DLD1 (cell line): ENCODE measurements around the gene DMPK.

Experiments
- in situ Hi-C: cut with HindIII; loops from 2 replicates; pipeline ENCODE4 v1.10.0; 2017; ENCODE audit warnings: low sequenced_read_pairs

The DMPK gene

DNA sequence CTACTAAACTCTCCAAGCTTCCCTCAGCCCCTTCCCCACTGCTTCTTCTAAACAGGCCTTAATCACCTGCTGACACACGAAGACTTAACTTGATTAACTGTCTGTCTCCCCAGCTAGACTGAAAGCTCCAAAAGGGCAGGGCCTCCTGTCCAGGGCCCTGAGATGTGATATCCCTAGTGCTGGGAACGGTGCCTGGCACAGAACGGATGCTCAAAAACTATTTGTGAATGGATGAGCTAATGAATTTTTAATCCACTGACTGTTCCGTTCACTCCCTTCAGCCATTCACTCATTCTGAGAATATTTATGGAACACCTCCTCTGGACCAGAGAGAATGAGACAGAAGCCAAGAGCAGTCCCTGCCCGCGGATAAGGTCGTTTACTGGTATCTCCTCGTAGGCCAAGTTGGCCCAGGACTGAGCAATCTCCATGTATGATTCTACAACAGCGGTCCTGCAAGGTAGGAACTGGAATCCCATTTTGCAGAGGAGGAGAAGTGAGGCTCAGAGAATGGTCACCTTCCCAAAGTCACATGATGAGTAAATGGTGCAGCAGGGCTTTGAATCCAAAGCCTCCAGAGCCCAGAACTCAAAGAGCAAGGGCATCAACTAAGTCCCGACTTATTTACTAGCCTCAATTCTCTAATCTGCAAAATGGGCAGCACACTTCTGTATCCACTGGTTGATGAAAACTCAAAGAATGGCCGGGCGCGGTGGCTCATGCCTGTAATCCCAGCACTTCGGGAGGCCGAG lies 6.9 kb upstream of the DMPK start:
- in situ Hi-C loops, result no loop called here

DNA sequence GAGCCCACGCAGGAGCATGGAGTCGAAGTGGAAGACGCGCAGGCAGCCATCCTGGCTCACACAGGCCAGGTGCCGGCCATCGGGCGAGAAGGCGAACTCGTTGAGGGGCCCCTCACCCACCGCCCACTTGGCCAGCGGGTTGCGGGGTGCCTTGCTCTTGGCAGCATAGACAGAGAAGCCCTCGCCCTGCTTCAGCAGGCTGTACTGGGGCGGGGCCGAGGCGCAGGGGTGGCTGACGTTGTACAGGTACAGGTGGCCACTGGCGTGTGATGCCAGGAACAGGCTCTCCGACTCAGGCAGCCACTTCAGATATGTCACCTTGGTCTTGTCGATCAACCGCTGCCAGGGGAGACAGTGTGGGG lies 4.2 kb upstream of the DMPK start:
- in situ Hi-C loops, result no loop called here

DNA sequence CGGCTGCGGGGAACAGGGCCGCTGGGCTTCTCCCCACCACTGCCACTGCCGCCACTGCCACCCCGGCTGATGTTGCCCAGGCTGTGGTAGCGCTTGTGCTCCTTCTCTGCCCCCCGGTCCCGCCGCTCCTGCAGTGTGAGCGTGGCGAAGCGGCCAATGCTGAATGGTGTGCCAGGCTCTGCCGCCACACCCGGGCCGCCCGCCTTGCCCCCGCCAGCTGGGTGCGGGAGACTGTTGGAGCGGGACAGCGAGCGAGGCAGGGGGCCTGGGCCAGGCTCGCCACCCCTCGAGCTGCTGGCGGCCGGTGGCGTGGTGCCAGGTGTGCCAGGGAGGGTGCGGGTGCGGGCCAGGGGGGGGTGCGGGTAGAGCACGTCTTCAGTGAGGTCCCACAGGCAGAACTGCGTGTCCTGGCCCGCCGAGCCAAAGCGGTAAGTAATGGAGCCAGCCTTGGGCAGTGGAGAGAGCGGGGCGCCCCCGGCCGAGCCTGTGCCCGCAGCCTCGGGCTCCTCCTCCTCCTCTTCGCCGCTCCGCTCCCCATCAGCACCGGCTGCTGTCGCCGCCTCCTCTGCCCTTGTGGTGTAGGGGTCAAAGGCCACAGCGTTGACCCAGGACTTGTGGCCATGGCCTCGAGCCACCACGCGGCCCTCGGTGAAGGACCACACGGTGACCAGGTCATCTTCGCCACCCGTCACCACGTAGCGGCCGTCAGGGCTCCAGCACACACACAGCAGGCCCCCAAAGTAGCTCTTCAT lies 3.7 kb upstream of the DMPK start:
- in situ Hi-C loops, result no loop called here

DNA sequence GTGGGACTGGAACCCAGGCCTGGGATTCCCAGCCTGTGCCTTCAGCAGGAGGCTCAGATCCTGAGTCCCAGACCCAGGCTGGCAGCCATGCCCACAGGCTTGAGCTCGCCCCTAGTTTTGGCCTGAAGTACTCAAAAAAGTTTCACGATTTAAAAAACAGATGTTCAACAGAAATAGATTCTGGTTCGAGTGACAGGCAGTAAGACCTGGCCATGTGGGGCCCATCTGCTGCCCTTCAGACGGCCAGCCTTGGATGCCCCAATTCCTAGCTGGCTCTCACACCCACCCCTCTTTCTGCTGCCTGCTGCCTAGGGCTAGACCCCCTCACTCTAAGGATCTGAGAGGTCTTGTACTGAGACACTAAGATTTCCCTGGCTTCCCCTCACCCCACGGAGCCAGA lies 2.8 kb upstream of the DMPK start:
- in situ Hi-C loops, result no loop called here

DNA sequence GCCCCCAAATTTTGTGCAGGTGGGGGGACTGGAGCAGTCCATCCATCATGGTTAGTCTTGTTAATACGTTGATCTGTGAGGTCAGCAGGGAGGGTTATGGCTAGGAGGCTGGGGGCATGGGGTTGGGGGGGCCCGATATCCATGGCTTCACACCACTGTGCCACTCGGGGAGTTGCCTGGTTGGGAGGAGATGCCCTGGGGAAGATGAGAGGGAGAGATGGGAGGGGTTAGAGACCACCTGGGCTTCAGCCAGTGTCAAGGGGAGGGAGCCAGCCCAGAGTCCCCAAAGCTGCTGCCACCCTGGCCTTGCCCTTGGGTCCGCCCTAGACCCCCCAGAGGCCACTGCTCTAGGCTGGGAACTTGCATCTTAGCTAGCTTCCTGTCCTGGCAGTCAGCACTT lies 1.8 kb upstream of the DMPK start:
- in situ Hi-C loops, result no loop called here

DNA sequence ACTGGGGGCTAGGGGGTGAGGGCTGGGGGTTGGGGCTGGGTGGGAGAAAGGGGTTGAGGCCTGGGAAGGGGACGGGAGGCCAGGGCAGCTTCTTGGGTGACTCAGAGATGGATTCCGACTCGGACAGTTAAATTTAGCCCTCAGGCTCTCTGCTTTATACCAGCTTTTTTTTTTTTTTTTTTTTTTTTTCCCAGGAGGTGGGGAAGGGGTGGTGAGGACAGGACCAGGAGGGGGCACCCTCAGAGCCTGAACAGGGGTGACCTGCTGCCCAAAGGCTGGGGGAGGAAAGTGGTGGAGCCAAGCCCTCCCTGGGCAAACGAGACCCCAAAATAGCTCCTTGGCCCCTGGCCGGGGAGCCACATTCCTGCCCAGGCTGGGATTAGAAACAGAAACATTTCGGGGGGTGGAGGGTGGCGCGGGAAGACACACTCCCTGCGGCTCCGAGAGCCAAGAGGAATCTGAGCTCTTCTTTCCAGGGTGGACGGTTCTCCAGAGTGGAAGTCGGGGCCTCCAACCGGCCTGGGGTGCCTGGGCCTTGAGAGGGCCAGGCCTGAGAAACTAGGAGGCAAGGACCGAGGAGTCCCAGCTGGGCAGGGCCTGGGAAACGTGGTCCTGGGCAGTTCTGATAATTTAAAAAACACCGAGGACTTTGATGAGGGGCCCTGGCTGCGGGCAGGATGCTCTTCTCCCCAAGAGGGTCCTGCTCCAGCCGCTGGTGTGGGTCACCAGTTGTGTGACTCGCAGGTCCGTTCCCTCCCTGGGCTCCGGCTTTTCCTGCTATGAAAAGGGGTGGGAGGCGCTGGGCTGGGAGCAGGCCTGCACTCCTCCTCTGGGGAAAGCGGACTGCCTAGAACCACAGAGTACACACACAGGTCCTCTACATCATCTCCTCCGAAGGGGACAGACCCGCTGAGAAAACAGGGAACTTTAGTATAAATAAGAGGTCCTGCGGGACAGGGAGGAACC lies 813 bp upstream of the DMPK start:
- in situ Hi-C loops, result no loop called here

DNA sequence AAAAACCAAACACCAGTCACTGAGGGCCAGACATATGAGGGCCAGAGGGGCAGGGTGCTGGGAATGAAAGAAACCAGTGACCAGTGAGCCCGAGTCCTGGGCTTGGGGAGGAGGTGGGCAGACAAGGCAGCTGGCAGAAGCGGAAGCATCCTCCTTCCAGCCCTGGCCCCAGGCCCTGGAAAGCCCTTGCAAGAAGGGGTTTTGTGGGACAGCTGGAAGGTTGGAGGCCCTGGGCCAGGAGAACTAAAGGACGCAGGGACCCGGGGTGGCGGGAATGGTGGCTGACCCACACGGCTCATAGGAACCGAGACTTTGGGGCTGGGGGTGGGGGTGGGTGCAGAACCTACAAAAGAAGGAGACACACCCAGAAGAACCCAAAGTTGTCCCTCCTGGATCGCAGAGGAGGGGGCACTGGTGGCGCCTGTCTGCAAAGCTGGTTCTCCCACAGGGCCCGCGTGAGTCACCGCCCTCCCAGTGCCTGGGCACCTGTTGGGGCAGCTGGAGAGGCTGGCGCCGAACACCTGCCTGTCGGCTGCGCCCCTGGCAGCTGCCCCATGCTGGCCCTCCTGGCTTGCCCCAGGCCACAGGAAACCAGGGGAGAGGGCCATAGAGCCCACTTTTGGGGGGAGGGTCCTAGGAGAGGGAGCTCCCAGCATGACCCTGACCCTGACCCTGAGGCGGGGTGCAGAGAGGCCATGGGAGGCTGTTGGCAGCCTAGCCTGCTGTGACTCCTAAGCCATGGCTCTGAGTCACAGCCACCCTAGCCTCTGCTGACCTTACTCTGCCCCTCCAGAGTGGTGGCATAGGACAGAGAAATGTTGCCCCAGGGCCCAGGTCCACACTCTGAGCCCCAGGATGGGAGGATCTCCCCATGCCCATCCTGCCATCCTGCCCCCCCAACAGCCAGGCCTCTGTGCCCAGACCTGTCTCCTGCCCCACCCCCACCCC lies 802 bp downstream of the DMPK start:
- in situ Hi-C loops, result no loop called here

DNA sequence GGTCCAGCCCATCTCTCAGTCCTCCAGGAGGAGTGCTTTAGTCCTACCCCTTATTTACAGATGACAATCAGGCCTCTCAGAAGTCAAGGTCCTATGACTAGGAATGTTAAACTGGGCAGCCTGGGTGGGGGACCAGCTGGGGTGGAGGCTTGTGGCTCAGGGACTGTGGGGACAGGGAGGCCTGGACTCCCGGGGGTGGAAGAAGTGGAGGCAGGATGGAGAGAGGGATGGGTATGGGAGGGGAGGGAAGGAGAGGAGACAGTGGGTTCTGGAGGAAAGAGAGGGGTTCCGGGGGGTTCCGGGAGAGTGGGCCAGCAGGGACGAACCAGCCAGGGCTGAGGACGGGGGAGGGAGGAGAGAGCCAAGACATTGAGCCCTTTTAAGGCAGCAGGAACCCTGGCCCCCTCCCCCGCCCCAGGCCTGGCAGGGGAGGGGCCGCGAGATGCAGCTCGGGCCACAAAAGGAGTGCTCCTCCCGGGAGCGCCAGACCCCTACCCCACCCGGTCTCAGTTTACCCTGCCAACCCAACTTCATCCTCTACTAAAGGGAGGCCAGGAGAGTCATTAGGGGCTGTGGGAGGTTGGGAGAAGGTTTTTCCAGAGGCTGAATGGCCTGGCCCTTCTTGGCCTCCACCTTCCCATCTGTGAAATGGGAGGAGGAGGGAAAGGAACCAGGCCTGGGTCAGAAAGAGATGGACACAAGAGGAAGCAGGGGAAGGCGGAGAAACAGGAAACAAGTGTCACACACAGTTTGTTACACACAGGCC lies 1.7 kb downstream of the DMPK start:
- in situ Hi-C loops, result no loop called here

DNA sequence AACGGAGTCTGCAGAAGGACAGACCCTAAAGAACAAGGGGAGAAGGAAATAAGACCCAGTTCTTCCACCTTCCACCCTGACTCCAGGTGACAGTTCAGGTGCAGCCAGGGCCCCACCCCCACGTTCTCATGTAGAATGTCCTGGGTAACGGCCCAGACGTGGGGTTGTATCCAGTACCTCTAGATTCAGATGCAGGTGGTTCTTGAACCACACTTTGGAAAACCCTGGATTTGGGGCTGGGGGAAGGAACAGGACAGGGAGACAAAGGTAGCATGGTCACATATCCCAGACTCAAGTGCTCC lies 2.2 kb downstream of the DMPK start:
- in situ Hi-C loops, result no loop called here

DNA sequence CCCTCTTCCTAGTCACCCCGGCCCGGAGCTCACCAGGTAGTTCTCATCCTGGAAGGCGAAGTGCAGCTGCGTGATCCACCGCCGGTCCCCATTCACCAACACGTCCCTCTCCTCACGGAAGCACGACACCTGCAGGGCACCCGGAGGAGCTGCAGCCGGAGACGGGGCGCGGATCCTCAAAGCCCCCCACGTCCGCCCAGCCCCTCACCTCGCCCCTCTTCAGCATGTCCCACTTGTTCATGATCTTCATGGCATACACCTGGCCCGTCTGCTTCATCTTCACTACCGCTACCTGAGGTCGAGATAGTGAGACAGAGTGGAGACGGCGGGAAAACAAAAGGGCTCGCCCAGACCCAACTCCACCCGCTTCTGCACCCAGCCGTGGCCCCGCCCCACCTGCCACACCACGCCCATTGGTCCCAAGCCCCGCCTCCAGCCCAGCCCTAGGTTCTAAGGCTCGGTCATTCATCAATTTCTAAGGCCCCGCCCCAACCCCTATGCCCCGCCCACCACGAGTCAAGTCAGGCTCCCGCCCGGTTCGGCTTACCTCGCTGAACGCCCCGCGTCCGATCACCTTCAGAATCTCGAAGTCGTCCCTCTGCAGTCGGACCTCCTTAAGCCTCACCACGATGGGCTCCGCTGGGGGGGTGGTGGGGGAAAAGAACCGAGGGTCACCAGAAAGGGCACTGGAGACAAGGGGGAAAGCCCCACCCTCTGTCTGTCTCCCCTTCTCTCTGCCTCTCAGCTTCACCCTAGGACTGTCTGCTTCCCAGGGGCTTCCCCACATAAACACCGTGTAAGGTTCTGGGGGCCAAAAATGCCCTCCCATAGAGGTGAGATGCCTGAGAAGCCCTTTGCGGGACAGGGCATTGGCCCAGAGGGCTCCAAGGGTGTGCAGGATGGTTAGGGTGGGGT lies 2.8 kb downstream of the DMPK start:
- in situ Hi-C loops, result no loop called here

DNA sequence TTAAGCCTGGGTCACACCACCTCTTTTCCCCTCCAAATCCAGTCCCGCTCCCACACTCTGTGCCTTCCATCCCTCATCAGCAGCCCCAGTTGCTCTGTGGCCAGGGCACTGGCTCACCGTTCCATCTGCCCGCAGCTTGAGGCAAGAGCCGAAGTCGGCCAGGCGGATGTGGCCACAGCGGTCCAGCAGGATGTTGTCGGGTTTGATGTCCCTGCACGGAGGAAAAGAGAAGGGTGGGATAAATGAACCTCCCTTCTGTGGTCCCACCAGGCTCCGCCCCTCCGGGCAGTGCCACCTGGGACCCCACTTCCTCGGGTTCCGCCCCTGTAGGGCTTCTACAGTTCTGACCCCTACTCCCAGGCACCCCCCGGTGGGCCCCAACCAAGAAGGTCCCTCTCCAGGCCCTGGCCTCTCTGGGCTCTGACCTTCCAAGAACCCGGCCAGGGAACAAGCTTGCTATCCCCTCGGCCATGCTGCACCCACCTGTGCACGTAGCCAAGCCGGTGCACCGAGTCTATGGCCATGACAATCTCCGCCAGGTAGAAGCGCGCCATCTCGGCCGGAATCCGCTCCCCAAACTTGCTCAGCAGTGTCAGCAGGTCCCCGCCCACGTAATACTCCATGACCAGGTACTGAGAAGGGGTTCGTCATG lies 4.2 kb downstream of the DMPK start:
- in situ Hi-C loops, result no loop called here

DNA sequence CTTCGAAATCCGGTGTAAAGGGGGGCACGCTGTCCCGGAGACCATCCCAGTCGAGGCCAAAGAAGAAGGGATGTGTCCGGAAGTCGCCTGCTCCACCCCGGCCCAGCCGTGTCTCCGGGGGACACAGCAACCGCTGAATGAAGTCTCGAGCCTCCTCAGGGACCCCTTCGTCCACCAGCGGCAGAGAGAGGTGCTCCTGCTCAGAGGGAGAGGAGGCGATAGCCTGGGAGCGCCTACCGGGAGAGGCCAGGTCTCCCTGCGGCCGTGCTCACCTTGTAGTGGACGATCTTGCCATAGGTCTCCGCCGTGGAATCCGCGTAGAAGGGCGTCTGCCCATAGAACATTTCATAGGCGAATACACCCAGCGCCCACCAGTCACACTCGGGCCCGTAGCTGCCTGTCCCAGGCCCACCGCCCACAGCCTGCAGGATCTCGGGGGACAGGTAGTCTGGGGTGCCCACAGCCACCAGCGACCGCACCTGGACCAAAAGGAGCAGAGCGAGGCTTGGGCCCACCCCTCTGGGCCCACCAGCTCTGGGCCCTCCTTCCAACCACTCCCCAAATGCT lies 4.8 kb downstream of the DMPK start:
- in situ Hi-C loops, result no loop called here

DNA sequence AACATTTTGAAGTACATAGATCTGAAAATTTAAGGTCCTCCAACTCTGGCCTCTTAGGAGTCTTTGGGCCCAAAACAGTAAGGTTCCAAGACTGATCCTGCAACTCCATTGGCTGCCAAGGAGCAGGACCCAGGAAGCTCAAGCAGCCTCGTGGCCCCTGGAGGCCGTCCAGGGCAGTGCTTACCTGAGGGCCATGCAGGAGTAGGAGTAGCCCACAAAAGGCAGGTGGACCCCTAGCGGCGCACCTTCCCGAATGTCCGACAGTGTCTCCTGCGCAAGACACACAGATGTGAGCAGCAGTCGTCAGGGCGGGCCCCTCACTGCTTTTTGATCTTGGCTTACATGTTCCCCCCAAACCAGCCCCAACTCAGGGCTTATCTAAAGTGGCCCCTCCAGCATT lies 7.5 kb downstream of the DMPK start:
- in situ Hi-C loops, result no loop called here

DNA sequence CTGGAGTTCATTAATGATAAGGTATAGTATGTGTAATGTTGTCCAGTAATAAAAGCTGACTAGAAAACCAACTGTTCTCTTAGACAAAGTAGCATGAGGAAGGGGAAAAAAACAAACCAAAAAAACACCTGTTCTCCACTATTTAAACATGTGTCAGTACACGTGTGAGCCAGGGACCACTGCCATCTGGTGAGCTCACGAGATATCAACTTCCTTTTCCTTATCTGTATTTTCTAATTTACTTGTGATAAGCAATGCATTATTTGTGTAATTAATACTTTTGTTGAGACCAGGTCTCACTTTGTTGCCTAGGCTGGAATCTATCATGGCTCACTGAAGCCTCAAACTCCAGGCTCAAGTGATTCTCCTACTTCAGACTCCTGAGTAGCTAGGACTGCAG lies 8.9 kb downstream of the DMPK start:
- in situ Hi-C loops, result no loop called here

DNA sequence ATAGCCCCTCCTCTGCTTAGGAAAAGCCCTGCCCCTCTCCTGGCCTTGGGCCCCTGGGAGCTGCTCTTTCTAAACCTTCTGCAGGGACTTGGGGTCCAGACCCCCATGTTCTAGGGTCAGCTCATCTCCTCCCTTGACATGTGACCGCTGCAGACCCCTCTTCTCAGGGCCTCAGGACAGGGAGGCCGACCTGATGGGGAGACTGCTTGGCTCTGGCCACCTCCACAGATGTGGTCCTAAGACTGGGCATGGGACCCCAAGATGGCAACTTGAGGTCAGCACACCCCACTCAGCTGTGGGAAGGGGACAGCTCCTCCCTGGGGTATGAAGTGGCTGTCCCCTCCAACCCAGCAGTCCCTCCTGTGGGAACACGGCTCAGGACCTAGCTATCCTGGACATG lies 9.4 kb downstream of the DMPK start:
- in situ Hi-C loops, result no loop called here

DNA sequence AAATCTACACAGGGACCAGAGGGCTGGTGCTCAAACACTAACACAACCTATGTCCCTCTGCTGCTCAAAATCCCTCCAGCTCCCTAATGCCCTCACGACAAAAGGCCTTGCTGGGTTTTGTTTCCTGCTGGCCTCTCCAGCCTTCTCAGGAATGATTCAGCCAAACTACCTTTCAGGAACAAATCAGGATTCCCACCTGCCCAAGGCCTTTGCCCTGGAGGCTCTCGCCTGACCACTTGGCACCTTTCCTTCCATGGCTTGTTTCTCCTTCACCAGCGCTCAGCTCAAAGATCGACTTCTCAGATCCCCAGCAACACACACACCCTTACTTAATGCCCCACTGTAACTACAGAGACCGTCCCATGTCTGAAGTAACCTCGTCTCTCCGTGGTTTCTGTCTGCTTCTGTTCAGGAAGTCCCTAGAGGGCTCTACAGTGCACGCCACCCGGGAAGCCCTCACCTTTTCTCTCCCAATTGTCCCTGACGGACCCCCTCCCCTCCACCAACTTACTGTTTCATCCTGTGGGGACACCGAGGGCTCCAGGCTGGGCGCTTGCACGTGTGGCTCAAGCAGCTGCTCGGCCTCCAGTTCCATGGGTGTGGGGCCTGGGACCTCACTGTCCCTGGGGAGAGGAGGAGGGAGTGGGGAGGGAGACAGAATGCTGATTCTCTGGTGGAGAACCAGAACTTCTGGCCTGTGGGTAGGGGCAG lies 10.0 kb downstream of the DMPK start:
- in situ Hi-C loops, result no loop called here

DNA sequence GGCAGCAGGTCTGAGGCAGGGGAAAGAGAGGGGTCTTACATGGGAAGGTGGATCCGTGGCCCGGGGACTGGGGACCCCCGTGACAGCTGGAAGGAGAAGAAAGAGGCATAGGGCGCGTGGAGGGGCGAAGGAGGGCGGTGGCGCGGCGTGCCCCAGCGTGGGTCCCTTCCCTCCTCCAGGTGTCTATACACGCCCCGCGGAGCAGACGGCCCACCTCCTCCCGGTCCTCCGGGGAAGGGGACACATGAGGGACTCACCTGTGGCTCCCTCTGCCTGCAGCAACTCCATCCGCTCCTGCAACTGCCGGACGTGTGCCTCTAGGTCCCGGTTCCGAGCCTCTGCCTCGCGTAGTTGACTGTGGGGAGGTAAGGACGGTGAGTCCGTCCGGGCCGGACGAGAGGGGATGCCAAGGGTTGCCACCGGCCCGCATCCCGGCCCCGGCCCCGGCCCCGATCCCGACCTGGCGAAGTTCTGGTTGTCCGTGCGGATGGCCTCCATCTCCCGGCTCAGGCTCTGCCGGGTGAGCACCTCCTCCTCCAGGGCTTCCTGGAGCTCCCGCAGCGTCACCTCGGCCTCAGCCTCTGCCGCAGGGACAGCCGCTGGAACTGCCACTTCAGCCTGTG lies 10.9 kb downstream of the DMPK start:
- in situ Hi-C loops, result no loop called here
